ENCODE data around the gene CLMN. TPM values are rescaled to one million over a fixed set of nuclear protein-coding genes. Genes with fewer than 3 reads are reported as not detected.

The CLMN gene
- total and polyA plus RNA-seq, 9 of the 15 experiments (the other 6 are each of a cell fraction or from before 2014, with no cell fraction given), result 0.01 to 0.18 (median 0.07) TPM; not detected in 4

DNA sequence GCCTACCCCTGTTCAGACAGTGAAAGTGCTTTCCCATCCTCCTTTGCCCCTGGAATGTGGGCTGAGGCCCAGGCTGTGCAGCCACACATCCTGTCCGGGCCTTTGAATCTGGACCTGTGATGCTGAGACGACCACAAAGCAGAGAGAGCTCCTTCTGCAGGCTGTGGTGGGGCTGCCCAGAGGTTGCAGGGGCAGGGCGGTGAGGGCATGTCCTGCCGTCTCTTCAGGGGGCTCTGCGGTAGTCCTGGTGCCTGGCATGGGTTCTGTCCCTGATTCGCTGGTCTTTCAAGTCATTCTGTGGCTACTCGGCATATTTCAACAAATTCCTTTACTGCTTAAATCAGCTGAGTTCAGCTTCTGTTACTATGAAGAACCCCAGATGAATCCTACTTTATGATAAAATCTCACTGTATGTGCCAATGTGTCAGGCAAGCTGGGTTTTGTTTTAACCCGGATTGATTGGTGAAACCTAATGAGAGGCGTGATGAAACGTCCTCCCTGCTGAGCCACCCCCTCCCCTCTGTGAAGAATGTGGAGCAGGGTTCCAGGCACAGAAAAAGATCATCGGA, 99.0 kb downstream of the CLMN start:
- no peaks in the 10 kb centered on the region for H3K9me3 ChIP-seq (replicated peaks; ENCODE audit: control insufficient read depth, insufficient read depth, low read depth, low read length)
- H3K27me3 ChIP-seq (ENCODE audit: control insufficient read depth in 2 of 2, insufficient read depth in 2 of 2, low read length in 2 of 2), result peaks cover 14 to 53% of the 10 kb centered on the region in 2 experiments
- in situ Hi-C loops (cut with MboI), result no loop called here
- no peaks in the 10 kb centered on the region for H3K9me1 ChIP-seq (ENCODE audit: control insufficient read depth, insufficient read depth, low read length)
- no peak overlapping the region for H2AFZ ChIP-seq (ENCODE audit: low read depth, low read length)
- H3K79me2 ChIP-seq (ENCODE audit: control insufficient read depth, insufficient read depth, low read length), result no peaks in the 10 kb centered on the region
- 7% methylated on average over 8 of the region's 11 CpGs for WGBS (ENCODE audit: insufficient coverage, low coverage, missing lambda C conversion rate)
- ChIA-PET CTCF (ENCODE audit: low intra/inter-chr PET ratio) (no interaction called here), POLR2A (no interaction called here)
- FAIRE-seq (no peak), ATAC-seq (no peak), DNase-seq (ENCODE audit: extremely low read depth in 1 of 4, low spot score in 3 of 4) (no peak)
- H3K4me1 ChIP-seq (replicated peaks in 1 of 2; ENCODE audit: control insufficient read depth in 2 of 2, insufficient read depth in 2 of 2, low read length in 2 of 2), result no peaks in the 10 kb centered on the region
- intact Hi-C loops (cut with micrococcal nuclease), result loop anchor here (10.0 kb wide), 1 partner anchor 214 kb away; no protein-coding TSS in a partner anchor
- no peak overlapping the region for H3K4me2 ChIP-seq (ENCODE audit: insufficient read depth, low read length)
- H3K9ac ChIP-seq (ENCODE audit: insufficient read depth in 1 of 2, low read depth in 2 of 2, low read length in 2 of 2), result no peak overlapping the region
- no TSS peak for BruUV-seq (replicated peaks)
- no peak overlapping the region for H3K27ac ChIP-seq (ENCODE audit: extremely low read depth, low read depth, low read length)
- H3K4me3 ChIP-seq, result no peak overlapping the region
- no peaks in the 10 kb centered on the region for H3K36me3 ChIP-seq (ENCODE audit: control insufficient read depth, insufficient read depth, low read length)
- no peaks in the 10 kb centered on the region for H4K20me1 ChIP-seq (replicated peaks; ENCODE audit: control insufficient read depth, insufficient read depth, low read length)
- TF ChIP-seq TBL1XR1 (IDR thresholded peaks at IDR 0.05; ENCODE audit: low read length in 2 of 2), result no peak
- no peak for TF ChIP-seq MAZ (CRISPR knock-in tag; conservative IDR thresholded peaks at IDR 0.05 in 1 of 2, IDR thresholded peaks at IDR 0.05 in 1 of 2)
- no peak for TF ChIP-seq IFI16 (CRISPR knock-in tag; IDR thresholded peaks at IDR 0.05)
- no peak for TF ChIP-seq EWSR1 (IDR thresholded peaks at IDR 0.05; ENCODE audit: borderline replicate concordance, low read depth, partially characterized antibody)
- TF ChIP-seq, protein P1, sequence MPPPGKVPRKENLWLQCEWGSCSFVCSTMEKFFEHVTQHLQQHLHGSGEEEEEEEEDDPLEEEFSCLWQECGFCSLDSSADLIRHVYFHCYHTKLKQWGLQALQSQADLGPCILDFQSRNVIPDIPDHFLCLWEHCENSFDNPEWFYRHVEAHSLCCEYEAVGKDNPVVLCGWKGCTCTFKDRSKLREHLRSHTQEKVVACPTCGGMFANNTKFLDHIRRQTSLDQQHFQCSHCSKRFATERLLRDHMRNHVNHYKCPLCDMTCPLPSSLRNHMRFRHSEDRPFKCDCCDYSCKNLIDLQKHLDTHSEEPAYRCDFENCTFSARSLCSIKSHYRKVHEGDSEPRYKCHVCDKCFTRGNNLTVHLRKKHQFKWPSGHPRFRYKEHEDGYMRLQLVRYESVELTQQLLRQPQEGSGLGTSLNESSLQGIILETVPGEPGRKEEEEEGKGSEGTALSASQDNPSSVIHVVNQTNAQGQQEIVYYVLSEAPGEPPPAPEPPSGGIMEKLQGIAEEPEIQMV (tag; conservative IDR thresholded peaks at IDR 0.05; ENCODE audit: low read depth), result no peak
- no peak for TF ChIP-seq SRSF1 (IDR thresholded peaks at IDR 0.05; ENCODE audit: low read depth, low read length)
- TF ChIP-seq, protein P2, sequence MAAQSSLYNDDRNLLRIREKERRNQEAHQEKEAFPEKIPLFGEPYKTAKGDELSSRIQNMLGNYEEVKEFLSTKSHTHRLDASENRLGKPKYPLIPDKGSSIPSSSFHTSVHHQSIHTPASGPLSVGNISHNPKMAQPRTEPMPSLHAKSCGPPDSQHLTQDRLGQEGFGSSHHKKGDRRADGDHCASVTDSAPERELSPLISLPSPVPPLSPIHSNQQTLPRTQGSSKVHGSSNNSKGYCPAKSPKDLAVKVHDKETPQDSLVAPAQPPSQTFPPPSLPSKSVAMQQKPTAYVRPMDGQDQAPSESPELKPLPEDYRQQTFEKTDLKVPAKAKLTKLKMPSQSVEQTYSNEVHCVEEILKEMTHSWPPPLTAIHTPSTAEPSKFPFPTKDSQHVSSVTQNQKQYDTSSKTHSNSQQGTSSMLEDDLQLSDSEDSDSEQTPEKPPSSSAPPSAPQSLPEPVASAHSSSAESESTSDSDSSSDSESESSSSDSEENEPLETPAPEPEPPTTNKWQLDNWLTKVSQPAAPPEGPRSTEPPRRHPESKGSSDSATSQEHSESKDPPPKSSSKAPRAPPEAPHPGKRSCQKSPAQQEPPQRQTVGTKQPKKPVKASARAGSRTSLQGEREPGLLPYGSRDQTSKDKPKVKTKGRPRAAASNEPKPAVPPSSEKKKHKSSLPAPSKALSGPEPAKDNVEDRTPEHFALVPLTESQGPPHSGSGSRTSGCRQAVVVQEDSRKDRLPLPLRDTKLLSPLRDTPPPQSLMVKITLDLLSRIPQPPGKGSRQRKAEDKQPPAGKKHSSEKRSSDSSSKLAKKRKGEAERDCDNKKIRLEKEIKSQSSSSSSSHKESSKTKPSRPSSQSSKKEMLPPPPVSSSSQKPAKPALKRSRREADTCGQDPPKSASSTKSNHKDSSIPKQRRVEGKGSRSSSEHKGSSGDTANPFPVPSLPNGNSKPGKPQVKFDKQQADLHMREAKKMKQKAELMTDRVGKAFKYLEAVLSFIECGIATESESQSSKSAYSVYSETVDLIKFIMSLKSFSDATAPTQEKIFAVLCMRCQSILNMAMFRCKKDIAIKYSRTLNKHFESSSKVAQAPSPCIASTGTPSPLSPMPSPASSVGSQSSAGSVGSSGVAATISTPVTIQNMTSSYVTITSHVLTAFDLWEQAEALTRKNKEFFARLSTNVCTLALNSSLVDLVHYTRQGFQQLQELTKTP (IDR thresholded peaks at IDR 0.05; ENCODE audit: low read depth in 1 of 2, partially characterized antibody in 2 of 2), result no peak
- no peak for TF ChIP-seq DPF2 (IDR thresholded peaks at IDR 0.05)
- TF ChIP-seq CBX1 (IDR thresholded peaks at IDR 0.05; ENCODE audit: low read depth), result no peak
- no peak for TF ChIP-seq ZNF146 (CRISPR knock-in tag; IDR thresholded peaks at IDR 0.05; ENCODE audit: unreplicated experiment)
- TF ChIP-seq PHF20 (IDR thresholded peaks at IDR 0.05; ENCODE audit: partially characterized antibody), result no peak
- no peak for TF ChIP-seq RAD21 (CRISPR knock-in tag; conservative IDR thresholded peaks at IDR 0.05 in 1 of 2, IDR thresholded peaks at IDR 0.05 in 1 of 2)
- no peak for TF ChIP-seq ZBTB7A (IDR thresholded peaks at IDR 0.05; ENCODE audit: borderline replicate concordance, control insufficient read depth, low read depth, low read length)
- TF ChIP-seq, protein P3, sequence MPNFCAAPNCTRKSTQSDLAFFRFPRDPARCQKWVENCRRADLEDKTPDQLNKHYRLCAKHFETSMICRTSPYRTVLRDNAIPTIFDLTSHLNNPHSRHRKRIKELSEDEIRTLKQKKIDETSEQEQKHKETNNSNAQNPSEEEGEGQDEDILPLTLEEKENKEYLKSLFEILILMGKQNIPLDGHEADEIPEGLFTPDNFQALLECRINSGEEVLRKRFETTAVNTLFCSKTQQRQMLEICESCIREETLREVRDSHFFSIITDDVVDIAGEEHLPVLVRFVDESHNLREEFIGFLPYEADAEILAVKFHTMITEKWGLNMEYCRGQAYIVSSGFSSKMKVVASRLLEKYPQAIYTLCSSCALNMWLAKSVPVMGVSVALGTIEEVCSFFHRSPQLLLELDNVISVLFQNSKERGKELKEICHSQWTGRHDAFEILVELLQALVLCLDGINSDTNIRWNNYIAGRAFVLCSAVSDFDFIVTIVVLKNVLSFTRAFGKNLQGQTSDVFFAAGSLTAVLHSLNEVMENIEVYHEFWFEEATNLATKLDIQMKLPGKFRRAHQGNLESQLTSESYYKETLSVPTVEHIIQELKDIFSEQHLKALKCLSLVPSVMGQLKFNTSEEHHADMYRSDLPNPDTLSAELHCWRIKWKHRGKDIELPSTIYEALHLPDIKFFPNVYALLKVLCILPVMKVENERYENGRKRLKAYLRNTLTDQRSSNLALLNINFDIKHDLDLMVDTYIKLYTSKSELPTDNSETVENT (CRISPR knock-in tag; IDR thresholded peaks at IDR 0.05), result no peak

Data from K562 (cell line).